Measurements from ENCODE around the gene RTEL1.

Gene RTEL1

DNA sequence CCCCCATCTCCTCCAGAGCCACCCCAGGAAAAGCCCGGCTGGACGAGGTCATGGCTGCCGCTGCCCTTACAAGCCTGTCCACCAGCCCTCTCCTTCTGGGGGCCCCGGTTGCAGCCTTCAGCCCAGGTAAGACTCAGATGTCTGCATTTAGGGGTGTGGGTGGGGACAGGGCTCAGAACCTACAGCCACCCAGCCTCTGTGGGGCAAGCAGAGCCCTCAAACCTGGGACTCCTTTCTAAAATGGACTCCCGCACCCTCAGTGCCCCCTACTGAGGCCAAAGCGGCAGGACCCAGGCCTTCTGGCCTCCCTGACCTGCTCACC lies 83.2 kb downstream of the RTEL1 start:
- Histone ChIP-seq H3K9me3 (ENCODE audit: insufficient read depth, low read length) (no peaks in the 10 kb centered on the region), H2AFZ (ENCODE audit: low read depth, low read length) (no peak overlapping the region), H3K27ac (ENCODE audit: low read length) (no peak overlapping the region), H3K4me2 (ENCODE audit: low read length) (peak overlapping the region; percentile 84), H3K36me3 (replicated peaks; ENCODE audit: low read depth, low read length) (peaks cover 15% of the 10 kb centered on the region), H3K27me3 (ENCODE audit: low read depth, low read length) (no peaks in the 10 kb centered on the region), H4K20me1 (ENCODE audit: insufficient read depth, low read length) (no peaks in the 10 kb centered on the region), H3K9ac (ENCODE audit: low read length) (no peak overlapping the region), H3K79me2 (ENCODE audit: low read length) (no peaks in the 10 kb centered on the region), H3K4me1 (ENCODE audit: low read length) (peaks cover 29% of the 10 kb centered on the region), H3K4me3 (ENCODE audit: low read length) (peak overlapping the region; percentile 89; the same call in 1 of the 2 replicates)
- TF ChIP-seq EZH2phosphoT487 (IDR thresholded peaks at IDR 0.05; ENCODE audit: low read depth), result no peak
- TF ChIP-seq, protein P1, sequence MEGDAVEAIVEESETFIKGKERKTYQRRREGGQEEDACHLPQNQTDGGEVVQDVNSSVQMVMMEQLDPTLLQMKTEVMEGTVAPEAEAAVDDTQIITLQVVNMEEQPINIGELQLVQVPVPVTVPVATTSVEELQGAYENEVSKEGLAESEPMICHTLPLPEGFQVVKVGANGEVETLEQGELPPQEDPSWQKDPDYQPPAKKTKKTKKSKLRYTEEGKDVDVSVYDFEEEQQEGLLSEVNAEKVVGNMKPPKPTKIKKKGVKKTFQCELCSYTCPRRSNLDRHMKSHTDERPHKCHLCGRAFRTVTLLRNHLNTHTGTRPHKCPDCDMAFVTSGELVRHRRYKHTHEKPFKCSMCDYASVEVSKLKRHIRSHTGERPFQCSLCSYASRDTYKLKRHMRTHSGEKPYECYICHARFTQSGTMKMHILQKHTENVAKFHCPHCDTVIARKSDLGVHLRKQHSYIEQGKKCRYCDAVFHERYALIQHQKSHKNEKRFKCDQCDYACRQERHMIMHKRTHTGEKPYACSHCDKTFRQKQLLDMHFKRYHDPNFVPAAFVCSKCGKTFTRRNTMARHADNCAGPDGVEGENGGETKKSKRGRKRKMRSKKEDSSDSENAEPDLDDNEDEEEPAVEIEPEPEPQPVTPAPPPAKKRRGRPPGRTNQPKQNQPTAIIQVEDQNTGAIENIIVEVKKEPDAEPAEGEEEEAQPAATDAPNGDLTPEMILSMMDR (IDR thresholded peaks at IDR 0.05; ENCODE audit: low read depth, low read length), result no peak

DNA sequence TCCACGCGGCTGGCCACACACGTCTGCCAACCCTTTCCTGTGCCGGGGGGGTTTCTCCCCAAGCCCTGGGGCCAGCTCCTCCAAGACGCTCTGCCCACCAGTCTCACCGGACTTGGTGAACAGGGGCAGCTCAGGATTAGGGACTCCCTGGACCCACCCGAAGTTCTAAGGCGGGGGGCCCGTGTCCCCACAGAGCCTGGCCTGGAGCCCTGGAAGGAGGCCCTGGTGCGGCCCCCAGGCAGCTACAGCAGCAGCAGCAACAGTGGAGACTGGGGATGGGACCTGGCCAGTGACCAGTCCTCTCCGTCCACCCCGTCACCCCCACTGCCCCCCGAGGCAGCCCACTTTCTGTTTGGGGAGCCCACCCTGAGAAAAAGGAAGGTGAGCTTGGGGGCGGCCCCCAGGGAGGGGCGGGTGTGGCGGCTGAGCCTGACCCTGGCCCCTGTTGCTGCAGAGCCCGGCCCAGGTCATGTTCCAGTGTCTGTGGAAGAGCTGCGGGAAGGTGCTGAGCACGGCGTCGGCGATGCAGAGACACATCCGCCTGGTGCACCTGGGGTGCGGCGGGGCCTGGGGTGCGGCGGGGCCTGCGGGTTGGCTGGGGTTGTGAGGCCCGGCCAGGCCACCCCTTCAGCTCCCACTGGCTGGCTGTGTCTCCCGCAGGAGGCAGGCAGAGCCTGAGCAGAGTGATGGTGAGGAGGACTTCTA lies 83.7 kb downstream of the RTEL1 start:
- peaks cover 15% of the 10 kb centered on the region for H3K36me3 ChIP-seq (replicated peaks; ENCODE audit: low read depth, low read length)
- H3K4me2 ChIP-seq (ENCODE audit: low read length), result no peak overlapping the region
- H3K27me3 ChIP-seq (ENCODE audit: low read depth, low read length), result no peaks in the 10 kb centered on the region
- H3K79me2 ChIP-seq (ENCODE audit: low read length), result no peaks in the 10 kb centered on the region
- H3K9me3 ChIP-seq (ENCODE audit: insufficient read depth, low read length), result no peaks in the 10 kb centered on the region
- H2AFZ ChIP-seq (ENCODE audit: low read depth, low read length), result no peak overlapping the region
- H3K9ac ChIP-seq (ENCODE audit: low read length), result no peak overlapping the region
- H3K27ac ChIP-seq (ENCODE audit: low read length), result no peak overlapping the region
- H3K4me3 ChIP-seq (ENCODE audit: low read length), result no peak overlapping the region
- TF ChIP-seq EZH2phosphoT487 (IDR thresholded peaks at IDR 0.05; ENCODE audit: low read depth), result no peak
- TF ChIP-seq, protein P1 (IDR thresholded peaks at IDR 0.05; ENCODE audit: low read depth, low read length), result no peak
- peaks cover 24% of the 10 kb centered on the region for H3K4me1 ChIP-seq (ENCODE audit: low read length)
- no peaks in the 10 kb centered on the region for H4K20me1 ChIP-seq (ENCODE audit: insufficient read depth, low read length)

DNA sequence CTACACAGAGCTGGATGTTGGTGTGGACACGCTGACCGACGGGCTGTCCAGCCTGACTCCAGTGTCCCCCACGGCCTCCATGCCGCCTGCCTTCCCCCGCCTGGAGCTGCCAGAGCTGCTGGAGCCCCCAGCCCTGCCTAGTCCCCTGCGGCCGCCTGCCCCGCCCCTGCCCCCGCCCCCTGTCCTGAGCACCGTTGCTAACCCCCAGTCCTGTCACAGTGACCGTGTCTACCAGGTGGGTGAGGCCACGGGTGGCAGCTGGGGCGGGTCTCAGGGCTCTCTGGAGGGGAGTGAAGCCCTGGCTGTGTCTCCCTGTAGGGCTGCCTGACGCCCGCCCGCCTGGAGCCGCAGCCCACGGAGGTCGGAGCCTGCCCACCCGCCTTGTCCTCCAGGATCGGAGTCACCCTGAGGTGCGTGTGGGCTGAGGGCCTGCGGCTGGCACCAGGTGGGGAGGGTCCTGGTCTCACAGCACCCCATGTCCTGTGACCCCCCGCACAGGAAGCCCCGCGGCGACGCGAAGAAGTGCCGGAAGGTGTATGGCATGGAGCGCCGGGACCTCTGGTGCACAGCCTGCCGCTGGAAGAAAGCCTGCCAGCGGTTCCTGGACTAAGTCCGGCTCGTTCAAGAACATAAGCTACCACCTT lies 84.4 kb downstream of the RTEL1 start:
- Histone ChIP-seq H3K9ac (ENCODE audit: low read length) (no peak overlapping the region), H3K27ac (ENCODE audit: low read length) (no peak overlapping the region)
- TF ChIP-seq, protein P1 (IDR thresholded peaks at IDR 0.05; ENCODE audit: low read depth, low read length), result no peak
- TF ChIP-seq EZH2phosphoT487 (IDR thresholded peaks at IDR 0.05; ENCODE audit: low read depth), result no peak

DNA sequence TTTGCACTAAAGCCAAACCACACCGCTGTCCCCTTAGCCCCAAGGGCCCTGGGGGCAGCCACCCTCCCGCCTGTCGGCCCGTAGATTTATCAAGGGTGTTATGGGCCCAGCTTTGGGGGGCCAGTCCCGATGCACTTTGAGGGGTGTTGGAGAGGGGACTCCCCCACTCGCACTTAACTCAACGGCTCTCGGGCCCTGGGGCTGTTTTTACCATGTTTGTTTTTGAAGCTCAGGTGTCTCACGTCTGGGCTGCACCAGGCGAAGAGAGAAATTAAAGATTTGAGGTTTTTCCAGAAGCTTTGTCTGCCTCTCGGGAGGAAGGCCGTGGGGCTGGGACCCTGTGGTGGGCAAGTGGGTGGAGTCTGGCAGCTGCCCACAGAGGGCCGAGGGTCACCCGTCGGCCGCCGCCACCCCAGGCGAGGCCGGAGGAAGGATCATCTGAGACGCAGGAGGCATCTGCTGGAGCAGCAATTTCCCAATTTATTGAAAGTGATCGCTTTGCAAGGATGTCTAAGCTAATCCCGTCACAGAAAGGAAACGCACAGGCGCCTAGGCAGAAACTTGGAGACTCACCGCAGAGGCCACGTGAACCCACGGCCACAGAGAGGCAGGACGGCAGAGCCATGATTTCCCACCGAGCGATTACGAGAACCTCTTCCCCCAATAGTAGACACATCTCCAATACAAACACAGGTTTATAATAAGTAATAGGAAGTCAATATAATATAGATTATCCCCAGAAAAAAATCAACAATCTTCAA lies 85.3 kb downstream of the RTEL1 start:
- Histone ChIP-seq H3K4me3 (ENCODE audit: low read length) (no peak overlapping the region), H3K9ac (ENCODE audit: low read length) (no peak overlapping the region), H3K79me2 (ENCODE audit: low read length) (no peaks in the 10 kb centered on the region), H2AFZ (ENCODE audit: low read depth, low read length) (no peak overlapping the region), H3K9me3 (ENCODE audit: insufficient read depth, low read length) (no peaks in the 10 kb centered on the region), H3K27me3 (ENCODE audit: low read depth, low read length) (no peaks in the 10 kb centered on the region), H3K36me3 (replicated peaks; ENCODE audit: low read depth, low read length) (peaks cover 15% of the 10 kb centered on the region), H4K20me1 (ENCODE audit: insufficient read depth, low read length) (no peaks in the 10 kb centered on the region), H3K27ac (ENCODE audit: low read length) (no peak overlapping the region), H3K4me1 (ENCODE audit: low read length) (peaks cover 14% of the 10 kb centered on the region), H3K4me2 (ENCODE audit: low read length) (no peak overlapping the region)
- TF ChIP-seq, protein P1 (IDR thresholded peaks at IDR 0.05; ENCODE audit: low read depth, low read length), result no peak
- TF ChIP-seq EZH2phosphoT487 (IDR thresholded peaks at IDR 0.05; ENCODE audit: low read depth), result no peak

More for the DNA sequence above, 84.4 kb downstream of the RTEL1 start:
- no peak overlapping the region for H3K4me3 ChIP-seq (ENCODE audit: low read length)
- no peaks in the 10 kb centered on the region for H3K9me3 ChIP-seq (ENCODE audit: insufficient read depth, low read length)
- H4K20me1 ChIP-seq (ENCODE audit: insufficient read depth, low read length), result no peaks in the 10 kb centered on the region
- no peaks in the 10 kb centered on the region for H3K27me3 ChIP-seq (ENCODE audit: low read depth, low read length)
- H3K4me2 ChIP-seq (ENCODE audit: low read length), result no peak overlapping the region
- H3K79me2 ChIP-seq (ENCODE audit: low read length), result no peaks in the 10 kb centered on the region
- peaks cover 18% of the 10 kb centered on the region for H3K4me1 ChIP-seq (ENCODE audit: low read length)
- H2AFZ ChIP-seq (ENCODE audit: low read depth, low read length), result no peak overlapping the region
- peaks cover 15% of the 10 kb centered on the region for H3K36me3 ChIP-seq (replicated peaks; ENCODE audit: low read depth, low read length)
